ENCODE data around the gene COL8A1. TPM values are rescaled to one million over a fixed set of nuclear protein-coding genes. Genes with fewer than 3 reads are reported as not detected.

The COL8A1 gene
- total RNA-seq, 1 experiment from 2014 or later = 8.1 TPM

- BruUV-seq (replicated peaks) = no TSS peak
- POLR2A ChIA-PET (ENCODE audit: unreplicated experiment) = no interaction called here
- Histone ChIP-seq H3K4me1 (replicated peaks; ENCODE audit: insufficient read depth) (peaks cover 3% of the 10 kb centered on the region; the same call in 1 of the 2 replicates), H3K4me2 (no peak overlapping the region), H3K9me3 (ENCODE audit: insufficient read depth, low read depth) (no peaks in the 10 kb centered on the region), H3K36me3 (ENCODE audit: low read depth) (no peaks in the 10 kb centered on the region), H3K27ac (no peak overlapping the region), H3K79me2 (ENCODE audit: low read depth) (no peaks in the 10 kb centered on the region), H3K4me3 (no peak overlapping the region), H2AFZ (no peak overlapping the region), H3K27me3 (ENCODE audit: insufficient read depth, low read depth) (no peaks in the 10 kb centered on the region), H3F3A (ENCODE audit: insufficient read depth, low read depth) (no peaks in the 10 kb centered on the region), H3K9me2 (ENCODE audit: insufficient read depth) (no peaks in the 10 kb centered on the region), H4K20me1 (ENCODE audit: insufficient read depth) (no peaks in the 10 kb centered on the region)
- DNase-seq = no peak
- CTCF ChIA-PET = no interaction called here
- TF ChIP-seq EZH2 (IDR thresholded peaks at IDR 0.05; ENCODE audit: low read depth) (no peak), CTCF (conservative IDR thresholded peaks at IDR 0.05) (no peak)
- intact Hi-C loops (cut with micrococcal nuclease; ENCODE audit: unreplicated experiment) = no loop called here
Observed at GRCh38 chr3:99647081-99647480, 8.7 kb downstream of the COL8A1 start.

- TF ChIP-seq CTCF (conservative IDR thresholded peaks at IDR 0.05) (no peak), EZH2 (IDR thresholded peaks at IDR 0.05; ENCODE audit: low read depth) (no peak)
- Histone ChIP-seq H3K27me3 (ENCODE audit: insufficient read depth, low read depth) (no peaks in the 10 kb centered on the region), H3K4me2 (no peak overlapping the region), H3K4me3 (no peak overlapping the region), H3F3A (ENCODE audit: insufficient read depth, low read depth) (no peaks in the 10 kb centered on the region), H3K9me2 (ENCODE audit: insufficient read depth) (no peaks in the 10 kb centered on the region), H3K27ac (no peak overlapping the region), H3K36me3 (ENCODE audit: low read depth) (no peaks in the 10 kb centered on the region), H3K79me2 (ENCODE audit: low read depth) (no peaks in the 10 kb centered on the region), H4K20me1 (ENCODE audit: insufficient read depth) (no peaks in the 10 kb centered on the region), H2AFZ (no peak overlapping the region), H3K4me1 (replicated peaks; ENCODE audit: insufficient read depth) (peaks cover 3% of the 10 kb centered on the region; the same call in 1 of the 2 replicates), H3K9me3 (ENCODE audit: insufficient read depth, low read depth) (no peaks in the 10 kb centered on the region)
- no peak for DNase-seq
- no TSS peak for BruUV-seq (replicated peaks)
- intact Hi-C loops (cut with micrococcal nuclease; ENCODE audit: unreplicated experiment) = no loop called here
- POLR2A ChIA-PET (ENCODE audit: unreplicated experiment) = interaction anchor here (0.7 kb wide), 1 partner anchor 394 kb away, joined by 3 read pairs; no protein-coding TSS in a partner anchor
- CTCF ChIA-PET = interaction anchor here (0.8 kb wide), 1 partner anchor 8 kb away, joined by 4 read pairs; no protein-coding TSS in a partner anchor
Observed at GRCh38 chr3:99648101-99648500, 9.7 kb downstream of the COL8A1 start.

- DNase-seq = no peak
- no peaks in the 10 kb centered on the region for H3K27me3 ChIP-seq (ENCODE audit: insufficient read depth, low read depth)
- no peaks in the 10 kb centered on the region for H3K9me3 ChIP-seq (ENCODE audit: insufficient read depth, low read depth)
- intact Hi-C loops (cut with micrococcal nuclease; ENCODE audit: unreplicated experiment) = no loop called here
- H3K4me1 ChIP-seq (replicated peaks; ENCODE audit: insufficient read depth) = peaks cover 3% of the 10 kb centered on the region; the same call in 1 of the 2 replicates
- POLR2A ChIA-PET (ENCODE audit: unreplicated experiment) = interaction anchor here (0.7 kb wide), 1 partner anchor 394 kb away, joined by 3 read pairs; no protein-coding TSS in a partner anchor
- H4K20me1 ChIP-seq (ENCODE audit: insufficient read depth) = no peaks in the 10 kb centered on the region
- H2AFZ ChIP-seq = no peak overlapping the region
- TF ChIP-seq EZH2 (IDR thresholded peaks at IDR 0.05; ENCODE audit: low read depth) = no peak
- no peak for TF ChIP-seq CTCF (conservative IDR thresholded peaks at IDR 0.05)
- H3K79me2 ChIP-seq (ENCODE audit: low read depth) = no peaks in the 10 kb centered on the region
- no peak overlapping the region for H3K4me2 ChIP-seq
- no peak overlapping the region for H3K27ac ChIP-seq
- CTCF ChIA-PET = no interaction called here
- no peak overlapping the region for H3K4me3 ChIP-seq
- H3F3A ChIP-seq (ENCODE audit: insufficient read depth, low read depth) = no peaks in the 10 kb centered on the region
- H3K9me2 ChIP-seq (ENCODE audit: insufficient read depth) = no peaks in the 10 kb centered on the region
- no peaks in the 10 kb centered on the region for H3K36me3 ChIP-seq (ENCODE audit: low read depth)
- no TSS peak for BruUV-seq (replicated peaks)
Observed at GRCh38 chr3:99648516-99648915, 10.1 kb downstream of the COL8A1 start.

Measured in PC-9 (cell line).